Measurements from ENCODE around the gene TTC3.
"Not testable (repeated sequence)": the region's sequence is repeated elsewhere in the genome, so short reads cannot be mapped to it uniquely, and the experiment has no call there.

TTC3 gene

GRCh38 chr21:37072988-37073416, at the start of gene TTC3, which contains the start of gene PIGP:
Gene TTC3, plus strand, starts transcription at chr21:37073254. Its CDS starts 14,004 bp downstream, at chr21:37087258.
Gene PIGP, minus strand, starts transcription at chr21:37073071. Its CDS starts 556 bp downstream, at chr21:37072515.
- peak; percentile 96 for DNase-seq

GRCh38 chr21:37026499-37026898, 46.6 kb upstream of the TTC3 start:
- no peak for DNase-seq

- no peak for DNase-seq
Measured at GRCh38 chr21:37028570-37028969, 44.5 kb upstream of the TTC3 start.

GRCh38 chr21:37030864-37031263, 42.2 kb upstream of the TTC3 start:
- no peak for DNase-seq

GRCh38 chr21:37032293-37032692, 40.8 kb upstream of the TTC3 start:
- DNase-seq: no peak

- no peak for DNase-seq
Measured at GRCh38 chr21:37032877-37033471, 40.1 kb upstream of the TTC3 start.

GRCh38 chr21:37034394-37034793, 38.7 kb upstream of the TTC3 start:
- DNase-seq: not testable (repeated sequence)

GRCh38 chr21:37036177-37036576, 36.9 kb upstream of the TTC3 start:
- no peak for DNase-seq

GRCh38 chr21:37039411-37040075, 33.5 kb upstream of the TTC3 start:
- no peak for DNase-seq

GRCh38 chr21:37040212-37040611, 32.8 kb upstream of the TTC3 start:
- no peak for DNase-seq

- DNase-seq: no peak
Measured at GRCh38 chr21:37041706-37042271, 31.3 kb upstream of the TTC3 start.

- DNase-seq: no peak
Measured at GRCh38 chr21:37043818-37044217, 29.2 kb upstream of the TTC3 start.

GRCh38 chr21:37044643-37045042, 28.4 kb upstream of the TTC3 start:
- DNase-seq: no peak

- no peak for DNase-seq
Measured at GRCh38 chr21:37045149-37045548, 27.9 kb upstream of the TTC3 start.

GRCh38 chr21:37045556-37045955, 27.5 kb upstream of the TTC3 start:
- no peak for DNase-seq

GRCh38 chr21:37047079-37047478, 26.0 kb upstream of the TTC3 start:
- no peak for DNase-seq

GRCh38 chr21:37049741-37050140, 23.3 kb upstream of the TTC3 start:
- not testable (repeated sequence) for DNase-seq

- no peak for DNase-seq
Measured at GRCh38 chr21:37055271-37055855, 17.7 kb upstream of the TTC3 start.

GRCh38 chr21:37057614-37058013, 15.4 kb upstream of the TTC3 start:
- DNase-seq: no peak

GRCh38 chr21:37058261-37058660, 14.8 kb upstream of the TTC3 start:
- DNase-seq: no peak

GRCh38 chr21:37059181-37059580, 13.9 kb upstream of the TTC3 start:
- DNase-seq: no peak

- no peak for DNase-seq
Measured at GRCh38 chr21:37060296-37060695, 12.8 kb upstream of the TTC3 start.

- DNase-seq: no peak
Measured at GRCh38 chr21:37061926-37062592, 11.0 kb upstream of the TTC3 start.

- no peak for DNase-seq
Measured at GRCh38 chr21:37062593-37062935, 10.5 kb upstream of the TTC3 start.
